Right atrium auricular region (tissue), 2 donors: ENCODE data around the gene GALR3. TPM values are rescaled to one million over a fixed set of nuclear protein-coding genes. Genes with fewer than 3 reads are reported as not detected.

Experiments used
- DNase-seq: peaks from one replicate; pipeline ENCODE4 v3.0.0-alpha.2; 2019; ENCODE audit warnings: low spot score
- H3K27ac ChIP-seq, 2 donors: fragments of 200-600 bp; sonication (generic); 1 replicate in 1 of 2; 2 replicates in 1 of 2; pipeline ENCODE4 v1.5.1; 2016 to 2019
- H3K27me3 ChIP-seq, 2 donors: fragments of 200-600 bp; sonication (generic); one replicate each; pipeline versions ENCODE4 v1.5.1 to v1.6.0; 2017 to 2019
- H3K36me3 ChIP-seq: fragments of 200-600 bp; sonication (generic); one replicate; pipeline ENCODE4 v1.5.1; 2016
- H3K4me1 ChIP-seq, 2 donors: fragments of 200-600 bp; sonication (generic); one replicate each; pipeline versions ENCODE4 v1.5.1 to v1.6.0; 2017 to 2019
- H3K4me3 ChIP-seq, 2 donors: fragments of 200-600 bp; sonication (generic); 1 replicate in 1 of 2; 2 replicates in 1 of 2; pipeline ENCODE4 v1.5.1; 2017 to 2019; ENCODE audit warnings: mild to moderate bottlenecking in 1 of 2, moderate library complexity in 1 of 2
- H3K9me3 ChIP-seq, 2 donors: fragments of 200-600 bp; sonication (generic); one replicate each; pipeline ENCODE4 v1.5.1; 2019
- total RNA-seq, 2 donors: library from RNA; depleted of rRNA; stranded (reverse); fragments of >200 nt; gene quantifications; one replicate each; pipeline ENCODE4 v1.1.0, GENCODE V29; 2016
- TF ChIP-seq, protein P1 (sequence below), 2 donors: fragments of 200-600 bp; sonication (generic); IDR thresholded peaks; one replicate each; pipeline ENCODE4 v1.5.1; 2019; ENCODE audit warnings: antibody characterized with exemption in 2 of 2

Gene GALR3
- total RNA-seq, 2 donors from 2014 or later, result not detected

- H3K4me1 ChIP-seq, result peaks cover 0 to 58% of the 10 kb centered on the region in 2 donors
- H3K4me3 ChIP-seq, result peak overlapping the region; percentile 51 to 68
- H3K9me3 ChIP-seq, result no peaks in the 10 kb centered on the region
- no peaks in the 10 kb centered on the region for H3K27me3 ChIP-seq
- DNase-seq, result no peak
- H3K27ac ChIP-seq, result peak overlapping the region; percentile 89 to 91
- H3K36me3 ChIP-seq, result no peaks in the 10 kb centered on the region
- TF ChIP-seq, protein P1, sequence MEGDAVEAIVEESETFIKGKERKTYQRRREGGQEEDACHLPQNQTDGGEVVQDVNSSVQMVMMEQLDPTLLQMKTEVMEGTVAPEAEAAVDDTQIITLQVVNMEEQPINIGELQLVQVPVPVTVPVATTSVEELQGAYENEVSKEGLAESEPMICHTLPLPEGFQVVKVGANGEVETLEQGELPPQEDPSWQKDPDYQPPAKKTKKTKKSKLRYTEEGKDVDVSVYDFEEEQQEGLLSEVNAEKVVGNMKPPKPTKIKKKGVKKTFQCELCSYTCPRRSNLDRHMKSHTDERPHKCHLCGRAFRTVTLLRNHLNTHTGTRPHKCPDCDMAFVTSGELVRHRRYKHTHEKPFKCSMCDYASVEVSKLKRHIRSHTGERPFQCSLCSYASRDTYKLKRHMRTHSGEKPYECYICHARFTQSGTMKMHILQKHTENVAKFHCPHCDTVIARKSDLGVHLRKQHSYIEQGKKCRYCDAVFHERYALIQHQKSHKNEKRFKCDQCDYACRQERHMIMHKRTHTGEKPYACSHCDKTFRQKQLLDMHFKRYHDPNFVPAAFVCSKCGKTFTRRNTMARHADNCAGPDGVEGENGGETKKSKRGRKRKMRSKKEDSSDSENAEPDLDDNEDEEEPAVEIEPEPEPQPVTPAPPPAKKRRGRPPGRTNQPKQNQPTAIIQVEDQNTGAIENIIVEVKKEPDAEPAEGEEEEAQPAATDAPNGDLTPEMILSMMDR (IDR thresholded peaks at IDR 0.05), result no peak
Observed at GRCh38 chr22:37805810-37806277, 17.3 kb upstream of the GALR3 start.

DNA sequence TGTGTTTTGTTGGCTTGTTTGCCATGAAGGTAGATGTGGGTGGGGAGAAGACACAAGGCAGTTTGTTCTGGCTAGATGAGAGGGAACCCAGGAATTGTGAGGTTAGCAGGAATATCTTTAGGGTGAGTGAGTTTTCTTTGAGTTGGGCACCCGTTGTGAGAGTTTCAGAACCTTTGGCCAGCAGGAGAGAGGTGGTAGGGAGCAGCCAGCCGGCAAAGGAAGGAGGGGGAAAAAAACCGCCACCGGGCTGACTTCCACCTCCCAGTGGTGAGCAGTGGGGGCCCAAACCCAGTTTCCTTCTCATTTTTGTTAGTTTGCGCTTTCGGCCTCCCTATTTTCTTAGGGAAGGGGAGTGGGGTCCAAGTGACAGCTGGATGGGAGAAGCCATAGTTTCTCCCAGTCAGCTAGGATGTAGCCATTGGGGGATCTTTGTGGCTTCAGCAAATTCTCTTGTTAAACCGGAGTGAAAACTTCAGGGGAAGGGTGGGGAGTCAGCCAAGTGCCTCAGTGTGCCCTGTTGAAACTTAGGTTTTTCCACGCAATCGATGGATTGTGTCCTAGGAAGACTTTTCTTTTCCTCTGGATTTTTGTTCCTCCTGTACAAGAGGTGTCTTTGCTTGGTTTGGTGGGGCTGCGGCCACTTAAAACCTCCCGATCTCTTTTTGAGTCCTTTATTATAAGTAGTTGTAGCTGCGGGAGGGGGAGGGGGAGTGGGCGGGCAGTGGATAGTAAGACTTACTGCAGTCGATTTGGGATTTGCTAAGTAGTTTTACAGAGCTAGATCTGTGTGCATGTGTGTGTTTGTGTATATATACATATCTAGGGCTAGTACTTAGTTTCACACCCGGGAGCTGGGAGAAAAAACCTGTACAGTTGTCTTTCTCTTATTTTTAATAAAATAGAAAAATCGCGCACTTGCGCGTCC lies 16.5 kb upstream of the GALR3 start:
- TF ChIP-seq, protein P1 (IDR thresholded peaks at IDR 0.05), result no peak
- DNase-seq, result no peak
- no peaks in the 10 kb centered on the region for H3K9me3 ChIP-seq
- H3K36me3 ChIP-seq, result no peaks in the 10 kb centered on the region
- H3K27me3 ChIP-seq, result no peaks in the 10 kb centered on the region
- H3K4me3 ChIP-seq, result peak overlapping the region; percentile 51 to 68
- peaks cover 0 to 58% of the 10 kb centered on the region in 2 donors for H3K4me1 ChIP-seq
- peak overlapping the region; percentile 89 to 91 for H3K27ac ChIP-seq

DNA sequence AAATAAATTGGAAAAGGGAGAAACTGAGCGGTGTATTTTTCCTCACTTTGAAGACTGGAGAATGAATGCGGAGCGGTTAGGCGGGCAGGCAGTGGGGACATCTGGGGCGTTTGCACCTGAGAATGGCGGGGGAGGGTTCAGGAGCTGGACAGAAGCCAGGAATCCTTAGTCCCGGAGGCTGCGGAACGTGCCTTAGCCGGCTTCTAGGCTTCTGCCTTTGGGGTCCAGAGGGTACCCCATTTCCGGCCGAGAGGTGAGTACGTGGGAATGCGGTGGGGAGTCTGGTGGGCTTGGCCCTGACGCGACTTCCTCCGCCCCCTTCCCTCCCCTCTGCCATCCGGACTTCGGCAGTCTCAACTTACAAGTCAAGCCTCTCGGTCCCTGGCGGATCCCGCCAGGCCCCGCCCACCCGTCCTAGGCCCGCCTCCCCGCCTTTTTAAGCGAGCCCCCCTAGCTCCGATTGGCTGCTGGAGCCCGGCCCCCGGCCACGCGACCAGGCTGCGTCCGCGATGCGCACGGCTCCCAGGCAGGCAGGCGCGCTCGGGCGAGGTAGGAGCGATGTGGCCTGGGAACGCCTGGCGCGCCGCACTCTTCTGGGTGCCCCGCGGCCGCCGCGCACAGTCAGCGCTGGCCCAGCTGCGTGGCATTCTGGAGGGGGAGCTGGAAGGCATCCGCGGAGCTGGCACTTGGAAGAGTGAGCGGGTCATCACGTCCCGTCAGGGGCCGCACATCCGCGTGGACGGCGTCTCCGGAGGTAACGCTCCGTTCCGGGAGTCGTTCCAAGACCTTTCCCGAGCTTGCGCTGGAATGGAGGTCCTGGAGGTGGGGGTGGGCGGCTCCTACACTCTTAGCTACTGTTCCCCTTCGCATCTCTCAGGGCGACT lies 15.5 kb upstream of the GALR3 start, which contains the start of gene GCAT:
Gene GCAT (plus strand): TSS at position 525 of the 884 bp plus-strand sequence. CDS start 34 bp downstream, at position 559.
- TF ChIP-seq, protein P1 (IDR thresholded peaks at IDR 0.05), result no peak
- no peaks in the 10 kb centered on the region for H3K9me3 ChIP-seq
- H3K27ac ChIP-seq, result peak within 1 kb of the TSS; percentile 89 to 91
- H3K27me3 ChIP-seq, result no peaks in the 10 kb centered on the region
- peak within 1 kb of the TSS; percentile 51 to 68 for H3K4me3 ChIP-seq
- DNase-seq, result peak; percentile 97
- H3K4me1 ChIP-seq, result peaks cover 0 to 50% of the 10 kb centered on the region in 2 donors
- no peaks in the 10 kb centered on the region for H3K36me3 ChIP-seq

DNA sequence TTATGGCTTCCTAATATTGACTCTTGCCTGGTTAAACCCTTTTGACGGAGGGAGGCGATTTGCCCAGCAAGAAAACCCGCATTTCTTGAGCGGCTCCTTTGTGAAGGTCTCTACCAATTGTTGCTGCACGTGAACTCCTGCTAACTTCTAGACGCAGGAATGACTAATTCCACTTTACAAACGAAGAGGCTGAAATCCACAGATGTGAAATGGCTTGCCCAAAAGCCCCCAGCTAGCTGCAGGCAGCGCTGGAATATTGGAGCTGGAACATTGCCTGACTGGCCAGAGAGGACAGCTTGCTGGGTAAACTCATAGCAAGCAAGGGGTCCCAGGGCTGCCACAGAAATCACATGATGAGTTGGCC lies 14.9 kb upstream of the GALR3 start:
- Histone ChIP-seq H3K4me3 (peak overlapping the region; percentile 51 to 68), H3K9me3 (no peaks in the 10 kb centered on the region), H3K4me1 (peaks cover 0 to 44% of the 10 kb centered on the region in 2 donors), H3K27ac (peak overlapping the region; percentile 89 to 91), H3K27me3 (no peaks in the 10 kb centered on the region), H3K36me3 (no peaks in the 10 kb centered on the region)
- TF ChIP-seq, protein P1 (IDR thresholded peaks at IDR 0.05), result no peak
- no peak for DNase-seq

DNA sequence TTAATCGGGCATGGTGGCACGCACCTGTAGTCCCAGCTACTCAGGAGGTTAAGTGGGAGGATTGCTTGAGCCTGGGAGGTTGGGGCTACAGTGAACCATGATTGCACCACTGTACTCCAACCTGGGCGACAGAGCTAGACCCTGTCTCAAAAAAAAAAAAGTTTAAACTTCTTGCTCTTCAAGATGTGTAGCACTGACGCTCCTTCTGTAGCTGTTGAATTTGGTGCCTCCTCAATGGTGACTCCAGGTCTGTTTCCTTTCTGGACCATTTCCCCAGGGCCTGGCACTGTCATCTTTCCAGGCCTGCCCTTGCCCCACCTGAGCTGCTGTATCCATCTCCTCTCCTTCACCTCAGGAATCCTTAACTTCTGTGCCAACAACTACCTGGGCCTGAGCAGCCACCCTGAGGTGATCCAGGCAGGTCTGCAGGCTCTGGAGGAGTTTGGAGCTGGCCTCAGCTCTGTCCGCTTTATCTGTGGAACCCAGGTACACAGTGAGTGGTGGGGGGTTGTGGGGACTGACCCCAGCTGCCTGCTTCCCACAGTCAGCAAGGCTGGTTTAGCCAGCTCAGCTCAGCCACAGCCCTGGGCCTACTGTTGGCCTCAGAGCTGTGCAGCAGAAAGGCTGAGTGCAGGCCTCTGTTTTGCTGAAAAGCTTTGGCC lies 13.4 kb upstream of the GALR3 start:
- no peaks in the 10 kb centered on the region for H3K36me3 ChIP-seq

More for the DNA sequence above, 13.4 kb upstream of the GALR3 start:
- no peak overlapping the region for H3K4me3 ChIP-seq
- DNase-seq, result no peak
- no peaks in the 10 kb centered on the region for H3K9me3 ChIP-seq
- peaks cover 0 to 32% of the 10 kb centered on the region in 2 donors for H3K4me1 ChIP-seq
- H3K27me3 ChIP-seq, result no peaks in the 10 kb centered on the region
- TF ChIP-seq, protein P1 (IDR thresholded peaks at IDR 0.05), result no peak
- no peak overlapping the region for H3K27ac ChIP-seq
